Stimulated activated naive B cell treated with anti-CD40 and anti-IgM and Interleukin-4, amounts not matched to agents 10 μg/mL and 1 μg/mL and 100 μg/mL, for 72 hours (primary cell): ENCODE measurements around the gene PCDHGC3.

Experiments used
- ATAC-seq, 2 donors: fragments of 150-1000 bp; cut with Tn5 transposase; replicated peaks; 2 replicates each; pipeline ENCODE4 v1.10.0; 2021; ENCODE audit warnings: moderate library complexity in 1 of 2
- DNase-seq: peaks from one replicate; pipeline ENCODE4 v3.0.0; 2021
- H3K27ac Mint-ChIP-seq: one replicate; pipeline ENCODE4 v1.8.0; 2022; ENCODE audit warnings: mild to moderate bottlenecking, mixed read lengths
- H3K27me3 Mint-ChIP-seq, 2 donors: one replicate each; pipeline ENCODE4 v1.8.0; 2022; ENCODE audit warnings: mixed read lengths in 2 of 2
- H3K36me3 Mint-ChIP-seq, 2 donors: one replicate each; pipeline ENCODE4 v1.8.0; 2022; ENCODE audit warnings: mixed read lengths in 2 of 2, mild to moderate bottlenecking in 1 of 2
- H3K4me1 Mint-ChIP-seq, 2 donors: one replicate each; pipeline ENCODE4 v1.8.0; 2022; ENCODE audit warnings: mixed read lengths in 2 of 2, mild to moderate bottlenecking in 1 of 2
- H3K4me3 Mint-ChIP-seq, 2 donors: one replicate each; pipeline ENCODE4 v1.8.0; 2022; ENCODE audit warnings: mild to moderate bottlenecking in 2 of 2, mixed read lengths in 2 of 2, moderate library complexity in 1 of 2
- H3K9me3 Mint-ChIP-seq, 2 donors: one replicate each; pipeline ENCODE4 v1.8.0; 2022; ENCODE audit warnings: mixed read lengths in 2 of 2, mild to moderate bottlenecking in 1 of 2

The PCDHGC3 gene

DNA sequence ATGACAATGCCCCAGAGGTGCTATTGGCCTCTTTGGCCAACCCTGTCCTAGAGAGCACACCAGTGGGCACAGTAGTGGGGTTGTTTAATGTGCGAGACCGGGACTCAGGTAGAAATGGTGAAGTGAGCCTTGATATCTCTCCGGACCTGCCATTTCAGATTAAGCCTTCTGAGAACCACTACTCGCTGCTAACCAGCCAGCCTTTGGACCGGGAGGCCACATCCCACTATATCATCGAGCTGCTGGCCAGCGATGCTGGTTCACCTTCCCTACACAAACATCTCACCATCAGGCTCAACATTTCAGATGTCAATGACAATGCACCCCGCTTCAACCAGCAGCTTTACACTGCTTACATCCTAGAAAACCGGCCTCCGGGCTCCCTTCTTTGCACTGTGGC lies 14.5 kb downstream of the PCDHGC3 start:
- DNase-seq: no peak
- ATAC-seq: no peak
- Mint-ChIP-seq H3K36me3 (peaks cover 0 to 7% of the 10 kb centered on the region in 2 donors), H3K27me3 (peaks cover 58 to 83% of the 10 kb centered on the region in 2 donors), H3K9me3 (no peaks in the 10 kb centered on the region), H3K4me1 (peaks cover 7 to 10% of the 10 kb centered on the region in 2 donors), H3K4me3 (no peak overlapping the region), H3K27ac (no peak overlapping the region)

DNA sequence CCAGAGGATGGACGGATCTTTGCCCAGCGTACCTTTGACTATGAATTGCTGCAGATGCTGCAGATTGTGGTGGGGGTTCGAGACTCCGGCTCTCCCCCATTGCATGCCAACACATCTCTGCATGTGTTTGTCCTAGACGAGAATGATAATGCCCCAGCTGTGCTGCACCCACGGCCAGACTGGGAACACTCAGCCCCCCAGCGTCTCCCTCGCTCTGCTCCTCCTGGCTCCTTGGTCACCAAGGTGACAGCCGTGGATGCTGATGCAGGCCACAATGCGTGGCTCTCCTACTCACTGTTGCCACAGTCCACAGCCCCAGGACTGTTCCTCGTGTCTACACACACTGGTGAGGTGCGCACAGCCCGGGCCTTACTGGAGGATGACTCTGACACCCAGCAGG lies 15.0 kb downstream of the PCDHGC3 start:
- Mint-ChIP-seq H3K27me3 (peaks cover 58 to 83% of the 10 kb centered on the region in 2 donors), H3K9me3 (no peaks in the 10 kb centered on the region)

GRCh38 chr5:141491323-141492167 lies 15.8 kb downstream of the PCDHGC3 start:
- DNase-seq: no peak
- ATAC-seq: no peak
- peak overlapping the region; percentile 77 to 87 for H3K4me3 Mint-ChIP-seq
- no peaks in the 10 kb centered on the region for H3K9me3 Mint-ChIP-seq
- peaks cover 57 to 84% of the 10 kb centered on the region in 2 donors for H3K27me3 Mint-ChIP-seq
- H3K27ac Mint-ChIP-seq: peak overlapping the region; percentile 84
- peaks cover 0 to 7% of the 10 kb centered on the region in 2 donors for H3K36me3 Mint-ChIP-seq
- peaks cover 7 to 12% of the 10 kb centered on the region in 2 donors for H3K4me1 Mint-ChIP-seq

More for the DNA sequence above, 15.0 kb downstream of the PCDHGC3 start:
- H3K27ac Mint-ChIP-seq: no peak overlapping the region
- no peak for ATAC-seq
- H3K4me3 Mint-ChIP-seq: no peak overlapping the region
- peaks cover 0 to 7% of the 10 kb centered on the region in 2 donors for H3K36me3 Mint-ChIP-seq
- DNase-seq: no peak
- H3K4me1 Mint-ChIP-seq: peaks cover 7 to 12% of the 10 kb centered on the region in 2 donors

GRCh38 chr5:141492168-141492885 lies 16.6 kb downstream of the PCDHGC3 start:
- ATAC-seq (peak; percentile 64 to 67), DNase-seq (no peak)
- Mint-ChIP-seq H3K27ac (peak overlapping the region; percentile 84), H3K36me3 (peaks cover 0 to 7% of the 10 kb centered on the region in 2 donors), H3K9me3 (no peaks in the 10 kb centered on the region), H3K27me3 (peaks cover 49 to 81% of the 10 kb centered on the region in 2 donors), H3K4me1 (peaks cover 7 to 12% of the 10 kb centered on the region in 2 donors), H3K4me3 (peak overlapping the region; percentile 77 to 87)

- peaks cover 7 to 12% of the 10 kb centered on the region in 2 donors for H3K4me1 Mint-ChIP-seq
- no peaks in the 10 kb centered on the region for H3K9me3 Mint-ChIP-seq
- H3K27ac Mint-ChIP-seq: no peak overlapping the region
- ATAC-seq: no peak
- H3K36me3 Mint-ChIP-seq: peaks cover 0 to 11% of the 10 kb centered on the region in 2 donors
- DNase-seq: no peak
- H3K27me3 Mint-ChIP-seq: peaks cover 52 to 85% of the 10 kb centered on the region in 2 donors
- H3K4me3 Mint-ChIP-seq: no peak overlapping the region
Measured at GRCh38 chr5:141493500-141494422, 18.0 kb downstream of the PCDHGC3 start.

- DNase-seq (no peak), ATAC-seq (no peak)
- no peaks in the 10 kb centered on the region for H3K9me3 Mint-ChIP-seq
- peaks cover 0 to 11% of the 10 kb centered on the region in 2 donors for H3K36me3 Mint-ChIP-seq
- no peak overlapping the region for H3K27ac Mint-ChIP-seq
- no peak overlapping the region for H3K4me3 Mint-ChIP-seq
- H3K27me3 Mint-ChIP-seq: peaks cover 42 to 79% of the 10 kb centered on the region in 2 donors
- peaks cover 7 to 12% of the 10 kb centered on the region in 2 donors for H3K4me1 Mint-ChIP-seq
Measured at GRCh38 chr5:141494761-141495452, 19.1 kb downstream of the PCDHGC3 start.

- ATAC-seq (no peak), DNase-seq (no peak)
- H3K36me3 Mint-ChIP-seq: peaks cover 0 to 11% of the 10 kb centered on the region in 2 donors
- peaks cover 37 to 74% of the 10 kb centered on the region in 2 donors for H3K27me3 Mint-ChIP-seq
- peaks cover 7 to 12% of the 10 kb centered on the region in 2 donors for H3K4me1 Mint-ChIP-seq
- no peaks in the 10 kb centered on the region for H3K9me3 Mint-ChIP-seq
- H3K4me3 Mint-ChIP-seq: no peak overlapping the region
- H3K27ac Mint-ChIP-seq: no peak overlapping the region
Measured at GRCh38 chr5:141495453-141495811, 19.7 kb downstream of the PCDHGC3 start.

DNA sequence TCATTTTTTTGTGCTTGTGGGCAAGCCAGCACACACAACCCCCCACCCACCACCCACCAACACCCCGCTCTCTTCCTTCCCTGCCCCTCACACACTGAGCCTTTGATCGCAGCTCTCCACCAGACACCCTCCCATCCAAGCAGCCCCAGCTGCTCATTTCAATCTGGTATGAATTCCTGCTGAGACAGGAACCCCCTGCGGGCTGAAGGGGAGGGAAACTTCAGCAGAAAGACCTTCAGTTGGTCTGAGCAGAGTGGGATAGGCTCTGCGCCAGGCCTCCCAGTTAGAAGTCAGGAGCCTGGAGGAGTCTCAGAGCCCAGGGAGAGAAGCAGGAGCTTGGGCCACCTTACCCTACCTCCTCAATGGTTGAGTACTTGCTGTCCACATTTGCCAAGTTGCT lies 20.3 kb downstream of the PCDHGC3 start:
- no peak for DNase-seq
- Mint-ChIP-seq H3K4me1 (peaks cover 7 to 11% of the 10 kb centered on the region in 2 donors), H3K27ac (no peak overlapping the region), H3K27me3 (peaks cover 31 to 68% of the 10 kb centered on the region in 2 donors), H3K4me3 (no peak overlapping the region), H3K36me3 (peaks cover 0 to 7% of the 10 kb centered on the region in 2 donors), H3K9me3 (no peaks in the 10 kb centered on the region)
- ATAC-seq: no peak

GRCh38 chr5:141501761-141502160 lies 26.0 kb downstream of the PCDHGC3 start:
- Mint-ChIP-seq H3K36me3 (peaks cover 3 to 4% of the 10 kb centered on the region in 2 donors), H3K9me3 (no peaks in the 10 kb centered on the region), H3K4me3 (no peak overlapping the region), H3K4me1 (peaks cover 4 to 6% of the 10 kb centered on the region in 2 donors), H3K27me3 (peaks cover 16 to 31% of the 10 kb centered on the region in 2 donors), H3K27ac (no peak overlapping the region)
- ATAC-seq (no peak), DNase-seq (no peak)

DNA sequence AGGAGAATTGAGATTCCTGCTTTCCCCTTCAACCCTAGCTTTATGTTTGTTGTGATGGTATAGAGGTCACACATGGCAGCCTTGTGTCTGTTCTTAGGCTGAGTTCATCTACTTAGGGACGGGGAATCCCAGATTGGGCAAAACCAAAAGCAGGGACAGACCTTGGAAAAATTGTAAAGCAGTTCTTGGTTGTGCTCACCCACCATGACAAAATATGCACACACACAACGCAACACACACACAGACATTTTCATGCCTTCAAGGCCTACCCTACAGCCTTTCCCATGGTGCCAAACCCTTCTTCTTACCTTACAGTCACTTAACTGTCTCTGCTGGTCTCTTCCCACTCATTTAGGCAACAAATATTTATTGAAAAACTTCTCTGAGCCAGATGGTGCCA lies 27.9 kb downstream of the PCDHGC3 start:
- H3K4me3 Mint-ChIP-seq: no peak overlapping the region
- DNase-seq (no peak), ATAC-seq (peak in 1 of 2 donors; percentile 6)
- no peak overlapping the region for H3K27ac Mint-ChIP-seq
- H3K27me3 Mint-ChIP-seq: peaks cover 5 to 15% of the 10 kb centered on the region in 2 donors
- peaks cover 19 to 24% of the 10 kb centered on the region in 2 donors for H3K4me1 Mint-ChIP-seq
- peaks cover 0 to 3% of the 10 kb centered on the region in 2 donors for H3K36me3 Mint-ChIP-seq
- no peaks in the 10 kb centered on the region for H3K9me3 Mint-ChIP-seq

DNA sequence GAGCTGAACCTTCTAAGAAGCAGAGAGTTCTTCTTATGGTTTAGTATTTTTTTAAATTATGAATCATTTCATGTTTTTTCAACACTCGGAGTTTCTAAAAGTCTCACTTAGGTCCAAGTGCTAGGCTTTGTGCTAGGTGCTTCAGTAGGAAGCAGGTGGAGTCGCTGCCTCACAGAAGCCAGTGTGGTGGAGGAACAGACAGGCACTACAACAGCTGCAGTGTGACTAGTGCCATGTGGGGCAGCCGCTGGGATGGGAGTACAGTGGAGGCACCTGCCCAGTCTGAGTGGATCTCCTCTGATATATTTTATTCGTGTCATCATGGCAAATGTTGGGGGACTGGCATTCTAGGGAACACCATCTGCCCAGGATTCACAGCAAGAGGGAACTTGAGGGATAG lies 28.4 kb downstream of the PCDHGC3 start:
- ATAC-seq (no peak), DNase-seq (no peak)
- no peak overlapping the region for H3K27ac Mint-ChIP-seq
- peaks cover 0 to 3% of the 10 kb centered on the region in 2 donors for H3K36me3 Mint-ChIP-seq
- H3K4me1 Mint-ChIP-seq: peaks cover 21 to 29% of the 10 kb centered on the region in 2 donors
- no peaks in the 10 kb centered on the region for H3K9me3 Mint-ChIP-seq
- H3K4me3 Mint-ChIP-seq: no peak overlapping the region
- peaks cover 4 to 9% of the 10 kb centered on the region in 2 donors for H3K27me3 Mint-ChIP-seq

DNA sequence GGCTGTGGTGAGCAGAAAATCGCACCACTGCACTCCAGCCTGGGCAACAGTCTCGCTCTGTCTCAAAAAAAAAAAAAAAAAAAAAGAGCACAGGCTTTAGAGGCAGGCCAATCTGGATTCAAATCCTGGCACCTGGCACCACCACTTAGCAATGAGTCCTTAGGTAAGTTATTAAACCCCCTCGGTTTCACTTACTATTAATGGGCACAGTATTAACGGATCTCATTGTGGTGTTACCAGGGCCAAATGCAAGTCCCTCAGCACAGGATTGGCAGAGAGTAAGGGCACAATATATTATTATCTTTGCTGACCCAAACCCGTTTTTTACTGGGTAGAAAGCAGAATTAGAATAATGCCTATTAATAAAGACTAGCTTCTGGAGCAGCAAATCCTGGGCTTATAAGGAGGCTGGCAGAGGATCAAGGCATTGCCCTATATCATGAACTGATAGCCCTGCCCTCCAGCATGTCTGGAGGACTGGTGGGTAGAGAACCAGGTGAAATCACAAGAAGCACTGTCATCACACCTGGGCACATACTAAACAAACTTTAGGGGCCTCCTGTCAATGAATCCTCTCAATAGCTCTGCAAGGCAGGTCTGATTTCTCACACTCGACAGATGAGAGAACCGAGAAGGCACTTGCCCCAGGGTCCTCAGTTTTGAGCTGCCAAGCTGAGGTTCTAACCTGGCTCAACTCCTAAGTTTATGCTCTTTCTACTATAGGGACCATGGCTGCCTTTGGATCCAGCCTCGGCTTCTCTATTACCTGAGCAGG lies 30.8 kb downstream of the PCDHGC3 start:
- peaks cover 0 to under 1% of the 10 kb centered on the region in 2 donors for H3K9me3 Mint-ChIP-seq
- H3K27ac Mint-ChIP-seq: peak overlapping the region; percentile 62
- peaks cover 35 to 47% of the 10 kb centered on the region in 2 donors for H3K4me1 Mint-ChIP-seq
- no peak overlapping the region for H3K4me3 Mint-ChIP-seq
- DNase-seq (no peak), ATAC-seq (no peak)
- H3K27me3 Mint-ChIP-seq: peaks cover 4 to 8% of the 10 kb centered on the region in 2 donors
- H3K36me3 Mint-ChIP-seq: peaks cover 3 to 4% of the 10 kb centered on the region in 2 donors
